ENCODE results near the gene SMARCD2. TPM values are rescaled to one million over a fixed set of nuclear protein-coding genes. Genes with fewer than 3 reads are reported as not detected.
"Not testable (repeated sequence)": the region's sequence is repeated elsewhere in the genome, so short reads cannot be mapped to it uniquely, and the experiment has no call there.

SMARCD2 gene
- total RNA-seq, 1 donor from 2014 or later, result 116 TPM

- Mint-ChIP-seq H3K4me1 (ENCODE audit: low read depth) (peaks cover 45% of the 10 kb centered on the region), H3K36me3 (ENCODE audit: low read depth) (peaks cover 8% of the 10 kb centered on the region), H3K4me3 (no peak overlapping the region), H3K27ac (peak overlapping the region; percentile 24), H3K27me3 (ENCODE audit: insufficient read depth) (no peaks in the 10 kb centered on the region), H3K9me3 (peaks cover 6% of the 10 kb centered on the region)
- no peak for DNase-seq (ENCODE audit: low spot score)
- intact Hi-C loops (cut with micrococcal nuclease), result no loop called here
These were observed 3.0 kb upstream of the SMARCD2 start for GRCh38 chr17:63845509-63845908.

GRCh38 chr17:63843910-63844677, 1.6 kb upstream of the SMARCD2 start:
- Mint-ChIP-seq H3K9me3 (peaks cover 6% of the 10 kb centered on the region), H3K4me3 (peak overlapping the region; percentile 86), H3K27ac (peak overlapping the region; percentile 86), H3K36me3 (ENCODE audit: low read depth) (peaks cover 10% of the 10 kb centered on the region), H3K4me1 (ENCODE audit: low read depth) (peaks cover 48% of the 10 kb centered on the region), H3K27me3 (ENCODE audit: insufficient read depth) (no peaks in the 10 kb centered on the region)
- intact Hi-C loops (cut with micrococcal nuclease), result loop anchor here (1.0 to 5.0 kb wide), 11 partner anchors 17 to 663 kb away; partner anchors contain the start of genes CCDC47, CEP95, DCAF7 and DDX5
- DNase-seq (ENCODE audit: low spot score), result no peak

DNA sequence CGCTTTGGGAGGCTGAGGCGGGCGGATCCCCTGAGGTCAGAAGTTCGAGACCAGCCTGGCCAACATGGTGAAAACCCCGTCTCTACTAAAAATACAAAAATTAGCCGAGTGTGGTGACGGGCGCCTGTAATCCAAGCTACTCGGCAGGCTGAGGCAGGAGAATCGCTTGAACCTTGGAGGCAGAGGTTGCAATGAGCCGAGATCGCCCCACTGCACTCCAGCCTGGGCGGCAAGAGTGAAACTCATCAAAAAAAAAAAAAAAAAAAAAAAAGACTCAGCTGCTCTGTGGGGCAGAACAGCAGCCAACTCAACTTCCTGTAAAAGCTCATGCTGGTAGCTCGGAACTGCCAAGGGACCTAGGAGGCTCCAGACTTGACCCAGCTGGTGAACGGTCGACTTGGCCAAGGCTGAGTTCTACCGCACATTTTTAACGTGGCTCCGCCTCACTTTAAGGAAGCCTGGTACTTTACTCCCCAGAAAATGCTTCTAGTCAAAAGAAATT, 953 bp upstream of the SMARCD2 start:
- not testable (repeated sequence) for H3K9me3 Mint-ChIP-seq; H3K36me3 Mint-ChIP-seq (ENCODE audit: low read depth); H3K27me3 Mint-ChIP-seq (ENCODE audit: insufficient read depth)
- intact Hi-C loops (cut with micrococcal nuclease), result loop anchor here (1.0 to 5.0 kb wide), 11 partner anchors 16 to 663 kb away; partner anchors contain the start of genes CCDC47, CEP95, DCAF7 and DDX5
- DNase-seq (ENCODE audit: low spot score), result peak; percentile 25
- H3K27ac Mint-ChIP-seq, result peak overlapping the region; percentile 86
- peak overlapping the region; percentile 86 for H3K4me3 Mint-ChIP-seq
- peaks cover 45% of the 10 kb centered on the region for H3K4me1 Mint-ChIP-seq (ENCODE audit: low read depth)

GRCh38 chr17:63842173-63842539, 329 bp downstream of the SMARCD2 start:
- intact Hi-C loops (cut with micrococcal nuclease), result loop anchor here (2.0 to 5.0 kb wide), 7 partner anchors 100 to 665 kb away; partner anchors contain the start of genes CEP95, DCAF7, DDX5 and MAP3K3

GRCh38 chr17:63841350-63842172, 924 bp downstream of the SMARCD2 start:
- H3K27me3 Mint-ChIP-seq (ENCODE audit: insufficient read depth), result no peaks in the 10 kb centered on the region
- peaks cover 28% of the 10 kb centered on the region for H3K4me1 Mint-ChIP-seq (ENCODE audit: low read depth)
- peak overlapping the region; percentile 91 for H3K27ac Mint-ChIP-seq
- peak overlapping the region; percentile 96 for H3K4me3 Mint-ChIP-seq
- intact Hi-C loops (cut with micrococcal nuclease), result loop anchor here (2.0 to 5.0 kb wide), 7 partner anchors 99 to 665 kb away; partner anchors contain the start of genes CEP95, DCAF7, DDX5 and MAP3K3
- peaks cover 15% of the 10 kb centered on the region for H3K36me3 Mint-ChIP-seq (ENCODE audit: low read depth)
- H3K9me3 Mint-ChIP-seq, result no peaks in the 10 kb centered on the region
- no peak for DNase-seq (ENCODE audit: low spot score)

More at GRCh38 chr17:63842173-63842539, 329 bp downstream of the SMARCD2 start:
- H3K9me3 Mint-ChIP-seq, result no peaks in the 10 kb centered on the region
- no peaks in the 10 kb centered on the region for H3K27me3 Mint-ChIP-seq (ENCODE audit: insufficient read depth)
- no peak for DNase-seq (ENCODE audit: low spot score)
- peaks cover 33% of the 10 kb centered on the region for H3K4me1 Mint-ChIP-seq (ENCODE audit: low read depth)
- peak overlapping the region; percentile 96 for H3K4me3 Mint-ChIP-seq
- H3K36me3 Mint-ChIP-seq (ENCODE audit: low read depth), result peaks cover 9% of the 10 kb centered on the region
- H3K27ac Mint-ChIP-seq, result peak overlapping the region; percentile 91

GRCh38 chr17:63840591-63841349, 1.7 kb downstream of the SMARCD2 start:
- H3K27me3 Mint-ChIP-seq (ENCODE audit: insufficient read depth), result no peaks in the 10 kb centered on the region
- peak overlapping the region; percentile 91 for H3K27ac Mint-ChIP-seq
- H3K36me3 Mint-ChIP-seq (ENCODE audit: low read depth), result peaks cover 18% of the 10 kb centered on the region
- intact Hi-C loops (cut with micrococcal nuclease), result loop anchor here (5.0 kb wide), 2 partner anchors 98 to 307 kb away; partner anchors contain the start of gene STRADA
- H3K4me1 Mint-ChIP-seq (ENCODE audit: low read depth), result peaks cover 31% of the 10 kb centered on the region
- H3K9me3 Mint-ChIP-seq, result no peaks in the 10 kb centered on the region
- DNase-seq (ENCODE audit: low spot score), result no peak
- H3K4me3 Mint-ChIP-seq, result peak overlapping the region; percentile 96

- peaks cover 41% of the 10 kb centered on the region for H3K4me1 Mint-ChIP-seq (ENCODE audit: low read depth)
- no peaks in the 10 kb centered on the region for H3K9me3 Mint-ChIP-seq
- no peak for DNase-seq (ENCODE audit: low spot score)
- H3K27me3 Mint-ChIP-seq (ENCODE audit: insufficient read depth), result no peaks in the 10 kb centered on the region
- intact Hi-C loops (cut with micrococcal nuclease), result no loop called here
- H3K36me3 Mint-ChIP-seq (ENCODE audit: low read depth), result peaks cover 34% of the 10 kb centered on the region
- H3K27ac Mint-ChIP-seq, result peak overlapping the region; percentile 29
- H3K4me3 Mint-ChIP-seq, result peak overlapping the region; percentile 45
These were observed 3.8 kb downstream of the SMARCD2 start for GRCh38 chr17:63838631-63839171.

DNA sequence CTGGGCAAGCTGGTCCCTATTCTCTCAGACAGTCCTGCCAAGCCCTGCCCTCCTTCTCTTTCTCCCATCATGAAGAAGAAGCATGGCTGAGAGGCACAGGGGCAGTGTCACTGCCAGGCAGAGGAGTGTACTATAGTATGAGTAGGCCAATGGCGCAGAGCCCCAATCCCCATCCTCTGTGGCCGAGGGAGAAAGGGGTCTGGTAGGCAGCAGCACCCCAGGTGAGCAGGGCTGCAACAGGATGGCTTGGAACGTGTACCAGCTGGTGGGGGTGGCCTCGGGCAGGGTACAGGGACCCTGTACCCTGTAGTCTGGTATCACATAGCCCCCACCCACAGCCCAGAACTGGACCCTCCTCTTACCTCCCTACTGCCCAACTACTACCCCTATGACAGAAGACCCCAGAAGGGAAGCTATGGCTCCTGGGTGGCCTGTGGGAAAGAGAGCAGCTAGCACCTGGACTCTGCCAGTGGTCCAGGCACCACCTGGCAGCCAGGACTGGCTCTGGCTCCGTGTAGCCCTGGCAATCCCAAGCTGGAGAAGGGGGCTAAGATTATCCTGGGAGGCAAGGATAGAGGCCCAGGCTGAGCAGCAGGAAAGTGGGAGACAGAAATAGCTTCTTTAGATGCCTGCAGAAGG, 4.4 kb downstream of the SMARCD2 start:
- Mint-ChIP-seq H3K36me3 (ENCODE audit: low read depth) (peaks cover 41% of the 10 kb centered on the region), H3K4me3 (no peak overlapping the region), H3K4me1 (ENCODE audit: low read depth) (peaks cover 39% of the 10 kb centered on the region), H3K27me3 (ENCODE audit: insufficient read depth) (no peaks in the 10 kb centered on the region), H3K9me3 (no peaks in the 10 kb centered on the region), H3K27ac (peak overlapping the region; percentile 40)
- intact Hi-C loops (cut with micrococcal nuclease), result no loop called here
- DNase-seq (ENCODE audit: low spot score), result no peak

GRCh38 chr17:63837480-63837879, 5.0 kb downstream of the SMARCD2 start:
- H3K4me3 Mint-ChIP-seq, result no peak overlapping the region
- H3K9me3 Mint-ChIP-seq, result no peaks in the 10 kb centered on the region
- intact Hi-C loops (cut with micrococcal nuclease), result no loop called here
- H3K27me3 Mint-ChIP-seq (ENCODE audit: insufficient read depth), result no peaks in the 10 kb centered on the region
- H3K4me1 Mint-ChIP-seq (ENCODE audit: low read depth), result peaks cover 39% of the 10 kb centered on the region
- H3K36me3 Mint-ChIP-seq (ENCODE audit: low read depth), result peaks cover 42% of the 10 kb centered on the region
- H3K27ac Mint-ChIP-seq, result no peak overlapping the region
- no peak for DNase-seq (ENCODE audit: low spot score)

- no peak for DNase-seq (ENCODE audit: low spot score)
- Mint-ChIP-seq H3K27ac (no peak overlapping the region), H3K4me1 (ENCODE audit: low read depth) (peaks cover 39% of the 10 kb centered on the region), H3K27me3 (ENCODE audit: insufficient read depth) (no peaks in the 10 kb centered on the region), H3K36me3 (ENCODE audit: low read depth) (peaks cover 47% of the 10 kb centered on the region), H3K9me3 (no peaks in the 10 kb centered on the region), H3K4me3 (no peak overlapping the region)
- intact Hi-C loops (cut with micrococcal nuclease), result no loop called here
These were observed 5.7 kb downstream of the SMARCD2 start for GRCh38 chr17:63836811-63837210.

DNA sequence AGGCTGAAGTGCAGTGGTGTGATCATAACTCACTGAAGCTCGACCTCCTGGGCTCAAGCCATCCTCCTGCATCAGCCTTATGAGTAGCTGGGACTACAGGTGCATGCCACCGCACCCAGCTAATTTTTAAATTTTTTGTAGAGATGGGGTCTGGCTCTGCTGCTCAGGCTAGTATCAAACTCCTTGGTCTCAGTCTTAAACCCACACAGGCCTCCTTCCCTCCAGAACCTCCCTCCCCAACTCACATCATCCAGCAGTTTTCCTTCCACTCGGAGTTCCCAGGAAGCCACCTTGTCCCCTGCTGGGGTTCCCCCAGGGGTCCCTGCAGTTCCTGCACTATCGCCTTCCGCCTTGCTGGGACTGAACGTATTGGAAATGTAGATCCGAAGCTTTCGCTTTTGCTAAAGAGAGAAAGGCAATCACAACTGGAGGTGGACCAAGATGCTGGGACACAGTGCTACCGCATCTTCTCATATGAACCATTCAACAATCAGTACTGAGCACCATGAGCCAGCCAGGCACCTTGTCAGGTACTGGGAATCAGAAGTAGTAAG, 7.2 kb downstream of the SMARCD2 start:
- intact Hi-C loops (cut with micrococcal nuclease), result loop anchor here (1.0 kb wide), 1 partner anchor 8 kb away; the partner anchor contains the start of genes FTSJ3 and PSMC5
- Mint-ChIP-seq H3K4me3 (no peak overlapping the region), H3K27ac (peak overlapping the region; percentile 44), H3K27me3 (ENCODE audit: insufficient read depth) (no peaks in the 10 kb centered on the region), H3K4me1 (ENCODE audit: low read depth) (peaks cover 36% of the 10 kb centered on the region), H3K36me3 (ENCODE audit: low read depth) (peaks cover 52% of the 10 kb centered on the region), H3K9me3 (no peaks in the 10 kb centered on the region)
- DNase-seq (ENCODE audit: low spot score), result no peak

Data from activated T-helper 1 cell treated with anti-CD3 and anti-CD28 coated beads, Interleukin-12 subunit alpha, Interleukin-12 subunit beta, Interleukin-2, Interleukin-4 antibody, amounts not matched to agents 30 ng/mL and 10 ng/mL and 1 ng/mL, durations not matched to agents 14 hours and 24 hours and 36 hours (primary cell).